Vein endothelial cell (primary cell): ENCODE measurements around the gene RAB37. TPM values are rescaled to one million over a fixed set of nuclear protein-coding genes. Genes with fewer than 3 reads are reported as not detected.

ENCODE experiments used
- total RNA-seq: library from RNA; depleted of rRNA; stranded (reverse); fragments of >200 nt; gene quantifications from 2 replicates; pipeline ENCODE4 v1.2.3, GENCODE V29; 2012

RAB37 gene, protein sequence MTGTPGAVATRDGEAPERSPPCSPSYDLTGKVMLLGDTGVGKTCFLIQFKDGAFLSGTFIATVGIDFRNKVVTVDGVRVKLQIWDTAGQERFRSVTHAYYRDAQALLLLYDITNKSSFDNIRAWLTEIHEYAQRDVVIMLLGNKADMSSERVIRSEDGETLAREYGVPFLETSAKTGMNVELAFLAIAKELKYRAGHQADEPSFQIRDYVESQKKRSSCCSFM
- total RNA-seq: 0.33 and 0.67 TPM in 2 replicates

GRCh38 chr17:74736513-74737298 lies at the start of gene RAB37:
RAB37 (plus strand) TSS chr17:74737256; CDS start chr17:74737273, 17 bp downstream.

DNA sequence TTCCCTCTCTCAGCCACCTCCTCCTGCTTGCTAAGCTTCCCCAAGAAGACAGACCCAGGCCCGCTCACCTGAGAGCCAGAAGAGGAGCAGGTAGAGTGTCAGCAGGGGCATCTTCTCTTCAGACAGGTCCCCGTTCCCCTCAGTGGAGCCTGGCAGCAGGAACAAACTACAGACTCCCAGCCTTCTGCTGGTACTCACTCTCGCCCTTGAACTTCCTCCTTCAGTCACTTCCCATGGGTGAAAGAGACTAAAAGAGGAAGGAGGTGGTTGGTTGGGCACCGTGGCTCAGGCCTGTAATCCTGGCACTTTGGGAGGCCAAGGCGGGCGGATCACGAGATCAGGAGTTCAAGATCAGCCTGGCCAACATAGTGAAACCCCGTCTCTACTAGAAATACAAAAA lies 24.3 kb upstream of the RAB37 start, which contains the start of gene CD300LF:
TSS of gene CD300LF (minus strand) at position 168 of the 400 bp plus-strand sequence. CDS start at position 111, 57 bp downstream.

GRCh38 chr17:74748529-74749278 lies 11.6 kb downstream of the RAB37 start, which contains the start of gene NHERF1:
NHERF1 (plus strand) TSS chr17:74748628; CDS start chr17:74748847, 219 bp downstream.

GRCh38 chr17:74776044-74776962 lies 39.2 kb downstream of the RAB37 start, which contains the start of gene NAT9:
NAT9 (minus strand) TSS chr17:74776345; CDS start chr17:74775698, 647 bp downstream.

Other genes with a start within 250 kb of the RAB37 start
- not detected in 2 replicates for gene CD300LB, start 205.8 kb upstream of the RAB37 start, total RNA-seq
- not detected in 2 replicates for gene CD300C, start 191.1 kb upstream of the RAB37 start, total RNA-seq
- not detected in 2 replicates for gene CD300H, start 169.7 kb upstream of the RAB37 start, total RNA-seq
- not detected in 2 replicates for gene CD300LD, start 145.0 kb upstream of the RAB37 start, total RNA-seq
- gene CD300E, start 113.5 kb upstream of the RAB37 start, total RNA-seq: not detected in 2 replicates
- not detected in 2 replicates for gene CD300LF, start 24.3 kb upstream of the RAB37 start, total RNA-seq
- gene NHERF1, start 11.4 kb downstream of the RAB37 start, total RNA-seq: 13.7 and 17.0 TPM in 2 replicates
- gene NAT9, start 39.1 kb downstream of the RAB37 start, total RNA-seq: 33.3 and 34.8 TPM in 2 replicates
- gene GRIN2C, start 122.6 kb downstream of the RAB37 start, total RNA-seq: 0.19 TPM in 1 of 2 replicates, not detected in the other
- 40.4 and 43.8 TPM in 2 replicates for gene FDXR, start 135.7 kb downstream of the RAB37 start, total RNA-seq
- not detected in 2 replicates for gene FADS6, start 156.4 kb downstream of the RAB37 start, total RNA-seq
- not detected in 2 replicates for gene USH1G, start 186.0 kb downstream of the RAB37 start, total RNA-seq
- not detected in 2 replicates for gene OTOP2, start 187.0 kb downstream of the RAB37 start, total RNA-seq
- gene OTOP3, start 198.6 kb downstream of the RAB37 start, total RNA-seq: not detected in 2 replicates
- 38.4 and 39.8 TPM in 2 replicates for gene HID1, start 235.5 kb downstream of the RAB37 start, total RNA-seq